ENCODE data around the gene CYTH1.
A peak's percentile ranks its signal among the peaks of the same experiment; 100 is the strongest.

The CYTH1 gene

DNA sequence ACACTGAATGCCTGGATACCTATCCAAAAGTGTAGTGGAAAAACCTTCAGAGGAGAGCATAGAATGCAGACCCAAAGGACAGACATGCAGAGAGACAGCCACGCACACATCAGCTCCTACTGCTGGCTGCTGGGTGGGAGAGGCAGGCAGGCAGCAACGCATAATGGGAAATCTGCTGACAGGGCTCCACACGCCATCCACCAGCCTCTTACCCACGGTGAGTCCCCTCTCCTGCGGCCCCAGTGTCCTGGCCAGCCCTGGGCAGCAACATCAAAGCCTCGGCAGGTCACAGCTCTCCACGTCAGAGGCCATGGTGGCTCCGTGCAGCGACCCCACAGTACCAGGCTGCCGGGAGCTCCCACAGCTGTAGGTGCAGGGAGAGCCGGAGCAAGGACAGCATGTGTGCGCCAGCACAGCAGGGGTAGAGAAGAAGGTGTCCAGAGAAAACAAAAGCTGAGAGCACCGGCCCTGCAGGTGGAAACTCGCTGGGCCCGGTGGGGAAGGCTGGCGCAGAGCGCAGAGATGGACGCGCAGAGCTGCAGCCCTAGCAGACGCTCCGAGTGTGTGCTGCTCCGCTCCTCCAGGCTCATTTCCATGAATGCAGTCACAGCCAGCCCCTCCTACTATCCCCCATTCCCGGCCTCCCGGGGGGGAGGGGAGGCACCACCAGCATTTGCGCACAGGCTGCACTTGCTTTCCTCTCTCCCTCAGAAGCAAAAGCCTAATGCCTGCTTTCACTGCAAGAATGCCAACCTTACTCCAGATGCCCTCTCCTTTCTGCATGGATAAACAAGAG is 58.9 kb downstream of the CYTH1 start (continued):
- no peak for TF ChIP-seq ZNF24 (tag by site-specific recombination; IDR thresholded peaks at IDR 0.05)
- TF ChIP-seq SALL2 (tag by site-specific recombination; IDR thresholded peaks at IDR 0.05; ENCODE audit: borderline replicate concordance): no peak
- TF ChIP-seq ZNF792 (tag by site-specific recombination; IDR thresholded peaks at IDR 0.05): no peak
- no peak for TF ChIP-seq ZNF776 (tag by site-specific recombination; IDR thresholded peaks at IDR 0.05; ENCODE audit: borderline replicate concordance)
- no peak for TF ChIP-seq SETDB1 (IDR thresholded peaks at IDR 0.05; ENCODE audit: insufficient read length, low read length)
- no peak for TF ChIP-seq ZNF214 (tag by site-specific recombination; IDR thresholded peaks at IDR 0.05; ENCODE audit: borderline replicate concordance)
- TF ChIP-seq, protein P1, sequence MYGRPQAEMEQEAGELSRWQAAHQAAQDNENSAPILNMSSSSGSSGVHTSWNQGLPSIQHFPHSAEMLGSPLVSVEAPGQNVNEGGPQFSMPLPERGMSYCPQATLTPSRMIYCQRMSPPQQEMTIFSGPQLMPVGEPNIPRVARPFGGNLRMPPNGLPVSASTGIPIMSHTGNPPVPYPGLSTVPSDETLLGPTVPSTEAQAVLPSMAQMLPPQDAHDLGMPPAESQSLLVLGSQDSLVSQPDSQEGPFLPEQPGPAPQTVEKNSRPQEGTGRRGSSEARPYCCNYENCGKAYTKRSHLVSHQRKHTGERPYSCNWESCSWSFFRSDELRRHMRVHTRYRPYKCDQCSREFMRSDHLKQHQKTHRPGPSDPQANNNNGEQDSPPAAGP (tag by site-specific recombination; IDR thresholded peaks at IDR 0.05): no peak
- TF ChIP-seq, protein P2, sequence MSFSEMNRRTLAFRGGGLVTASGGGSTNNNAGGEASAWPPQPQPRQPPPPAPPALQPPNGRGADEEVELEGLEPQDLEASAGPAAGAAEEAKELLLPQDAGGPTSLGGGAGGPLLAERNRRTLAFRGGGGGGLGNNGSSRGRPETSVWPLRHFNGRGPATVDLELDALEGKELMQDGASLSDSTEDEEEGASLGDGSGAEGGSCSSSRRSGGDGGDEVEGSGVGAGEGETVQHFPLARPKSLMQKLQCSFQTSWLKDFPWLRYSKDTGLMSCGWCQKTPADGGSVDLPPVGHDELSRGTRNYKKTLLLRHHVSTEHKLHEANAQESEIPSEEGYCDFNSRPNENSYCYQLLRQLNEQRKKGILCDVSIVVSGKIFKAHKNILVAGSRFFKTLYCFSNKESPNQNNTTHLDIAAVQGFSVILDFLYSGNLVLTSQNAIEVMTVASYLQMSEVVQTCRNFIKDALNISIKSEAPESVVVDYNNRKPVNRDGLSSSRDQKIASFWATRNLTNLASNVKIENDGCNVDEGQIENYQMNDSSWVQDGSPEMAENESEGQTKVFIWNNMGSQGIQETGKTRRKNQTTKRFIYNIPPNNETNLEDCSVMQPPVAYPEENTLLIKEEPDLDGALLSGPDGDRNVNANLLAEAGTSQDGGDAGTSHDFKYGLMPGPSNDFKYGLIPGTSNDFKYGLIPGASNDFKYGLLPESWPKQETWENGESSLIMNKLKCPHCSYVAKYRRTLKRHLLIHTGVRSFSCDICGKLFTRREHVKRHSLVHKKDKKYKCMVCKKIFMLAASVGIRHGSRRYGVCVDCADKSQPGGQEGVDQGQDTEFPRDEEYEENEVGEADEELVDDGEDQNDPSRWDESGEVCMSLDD (tag by site-specific recombination; IDR thresholded peaks at IDR 0.05): no peak
- TF ChIP-seq ZNF23 (tag by site-specific recombination; IDR thresholded peaks at IDR 0.05; ENCODE audit: borderline replicate concordance): no peak
- no peak for TF ChIP-seq ZNF624 (tag by site-specific recombination; IDR thresholded peaks at IDR 0.05)
- 0 out of 2 replicates have a peak, but pooled peaks have one; percentile 26 for TF ChIP-seq ZEB2 (tag by site-specific recombination; IDR thresholded peaks at IDR 0.05)
- peak; percentile 94 for TF ChIP-seq ZBTB17 (tag by site-specific recombination; IDR thresholded peaks at IDR 0.05)
- TF ChIP-seq ZNF626 (tag by site-specific recombination; IDR thresholded peaks at IDR 0.05): no peak
- TF ChIP-seq, protein P3, sequence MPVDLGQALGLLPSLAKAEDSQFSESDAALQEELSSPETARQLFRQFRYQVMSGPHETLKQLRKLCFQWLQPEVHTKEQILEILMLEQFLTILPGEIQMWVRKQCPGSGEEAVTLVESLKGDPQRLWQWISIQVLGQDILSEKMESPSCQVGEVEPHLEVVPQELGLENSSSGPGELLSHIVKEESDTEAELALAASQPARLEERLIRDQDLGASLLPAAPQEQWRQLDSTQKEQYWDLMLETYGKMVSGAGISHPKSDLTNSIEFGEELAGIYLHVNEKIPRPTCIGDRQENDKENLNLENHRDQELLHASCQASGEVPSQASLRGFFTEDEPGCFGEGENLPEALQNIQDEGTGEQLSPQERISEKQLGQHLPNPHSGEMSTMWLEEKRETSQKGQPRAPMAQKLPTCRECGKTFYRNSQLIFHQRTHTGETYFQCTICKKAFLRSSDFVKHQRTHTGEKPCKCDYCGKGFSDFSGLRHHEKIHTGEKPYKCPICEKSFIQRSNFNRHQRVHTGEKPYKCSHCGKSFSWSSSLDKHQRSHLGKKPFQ (tag by site-specific recombination; IDR thresholded peaks at IDR 0.05): no peak
- TF ChIP-seq, protein P4, sequence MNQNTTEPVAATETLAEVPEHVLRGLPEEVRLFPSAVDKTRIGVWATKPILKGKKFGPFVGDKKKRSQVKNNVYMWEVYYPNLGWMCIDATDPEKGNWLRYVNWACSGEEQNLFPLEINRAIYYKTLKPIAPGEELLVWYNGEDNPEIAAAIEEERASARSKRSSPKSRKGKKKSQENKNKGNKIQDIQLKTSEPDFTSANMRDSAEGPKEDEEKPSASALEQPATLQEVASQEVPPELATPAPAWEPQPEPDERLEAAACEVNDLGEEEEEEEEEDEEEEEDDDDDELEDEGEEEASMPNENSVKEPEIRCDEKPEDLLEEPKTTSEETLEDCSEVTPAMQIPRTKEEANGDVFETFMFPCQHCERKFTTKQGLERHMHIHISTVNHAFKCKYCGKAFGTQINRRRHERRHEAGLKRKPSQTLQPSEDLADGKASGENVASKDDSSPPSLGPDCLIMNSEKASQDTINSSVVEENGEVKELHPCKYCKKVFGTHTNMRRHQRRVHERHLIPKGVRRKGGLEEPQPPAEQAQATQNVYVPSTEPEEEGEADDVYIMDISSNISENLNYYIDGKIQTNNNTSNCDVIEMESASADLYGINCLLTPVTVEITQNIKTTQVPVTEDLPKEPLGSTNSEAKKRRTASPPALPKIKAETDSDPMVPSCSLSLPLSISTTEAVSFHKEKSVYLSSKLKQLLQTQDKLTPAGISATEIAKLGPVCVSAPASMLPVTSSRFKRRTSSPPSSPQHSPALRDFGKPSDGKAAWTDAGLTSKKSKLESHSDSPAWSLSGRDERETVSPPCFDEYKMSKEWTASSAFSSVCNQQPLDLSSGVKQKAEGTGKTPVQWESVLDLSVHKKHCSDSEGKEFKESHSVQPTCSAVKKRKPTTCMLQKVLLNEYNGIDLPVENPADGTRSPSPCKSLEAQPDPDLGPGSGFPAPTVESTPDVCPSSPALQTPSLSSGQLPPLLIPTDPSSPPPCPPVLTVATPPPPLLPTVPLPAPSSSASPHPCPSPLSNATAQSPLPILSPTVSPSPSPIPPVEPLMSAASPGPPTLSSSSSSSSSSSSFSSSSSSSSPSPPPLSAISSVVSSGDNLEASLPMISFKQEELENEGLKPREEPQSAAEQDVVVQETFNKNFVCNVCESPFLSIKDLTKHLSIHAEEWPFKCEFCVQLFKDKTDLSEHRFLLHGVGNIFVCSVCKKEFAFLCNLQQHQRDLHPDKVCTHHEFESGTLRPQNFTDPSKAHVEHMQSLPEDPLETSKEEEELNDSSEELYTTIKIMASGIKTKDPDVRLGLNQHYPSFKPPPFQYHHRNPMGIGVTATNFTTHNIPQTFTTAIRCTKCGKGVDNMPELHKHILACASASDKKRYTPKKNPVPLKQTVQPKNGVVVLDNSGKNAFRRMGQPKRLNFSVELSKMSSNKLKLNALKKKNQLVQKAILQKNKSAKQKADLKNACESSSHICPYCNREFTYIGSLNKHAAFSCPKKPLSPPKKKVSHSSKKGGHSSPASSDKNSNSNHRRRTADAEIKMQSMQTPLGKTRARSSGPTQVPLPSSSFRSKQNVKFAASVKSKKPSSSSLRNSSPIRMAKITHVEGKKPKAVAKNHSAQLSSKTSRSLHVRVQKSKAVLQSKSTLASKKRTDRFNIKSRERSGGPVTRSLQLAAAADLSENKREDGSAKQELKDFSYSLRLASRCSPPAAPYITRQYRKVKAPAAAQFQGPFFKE (tag by site-specific recombination; IDR thresholded peaks at IDR 0.05; ENCODE audit: borderline replicate concordance): no peak
- no peak for TF ChIP-seq ZBTB8A (tag by site-specific recombination; IDR thresholded peaks at IDR 0.05)
- peak; percentile 92 for TF ChIP-seq ZNF610 (tag by site-specific recombination; IDR thresholded peaks at IDR 0.05; ENCODE audit: borderline replicate concordance)
- TF ChIP-seq, protein P5, sequence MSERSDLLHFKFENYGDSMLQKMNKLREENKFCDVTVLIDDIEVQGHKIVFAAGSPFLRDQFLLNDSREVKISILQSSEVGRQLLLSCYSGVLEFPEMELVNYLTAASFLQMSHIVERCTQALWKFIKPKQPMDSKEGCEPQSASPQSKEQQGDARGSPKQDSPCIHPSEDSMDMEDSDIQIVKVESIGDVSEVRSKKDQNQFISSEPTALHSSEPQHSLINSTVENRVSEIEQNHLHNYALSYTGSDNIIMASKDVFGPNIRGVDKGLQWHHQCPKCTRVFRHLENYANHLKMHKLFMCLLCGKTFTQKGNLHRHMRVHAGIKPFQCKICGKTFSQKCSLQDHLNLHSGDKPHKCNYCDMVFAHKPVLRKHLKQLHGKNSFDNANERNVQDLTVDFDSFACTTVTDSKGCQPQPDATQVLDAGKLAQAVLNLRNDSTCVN (tag by site-specific recombination; optimal IDR thresholded peaks at IDR 0.05): no peak
- TF ChIP-seq GFI1B (tag by site-specific recombination; IDR thresholded peaks at IDR 0.05): no peak
- TF ChIP-seq ZNF629 (tag by site-specific recombination; IDR thresholded peaks at IDR 0.05): 0 out of 2 replicates have a peak, but pooled peaks have one; percentile 33
- no peak for TF ChIP-seq MYNN (tag by site-specific recombination; IDR thresholded peaks at IDR 0.05; ENCODE audit: borderline replicate concordance)
- TF ChIP-seq ZNF335 (tag by site-specific recombination; conservative IDR thresholded peaks at IDR 0.05): no peak; the same call in 1 of the 2 replicates
- no peak for TF ChIP-seq ZNF473 (tag by site-specific recombination; IDR thresholded peaks at IDR 0.05)
- no peak for TF ChIP-seq ZNF707 (tag by site-specific recombination; IDR thresholded peaks at IDR 0.05)
- TF ChIP-seq, protein P6, sequence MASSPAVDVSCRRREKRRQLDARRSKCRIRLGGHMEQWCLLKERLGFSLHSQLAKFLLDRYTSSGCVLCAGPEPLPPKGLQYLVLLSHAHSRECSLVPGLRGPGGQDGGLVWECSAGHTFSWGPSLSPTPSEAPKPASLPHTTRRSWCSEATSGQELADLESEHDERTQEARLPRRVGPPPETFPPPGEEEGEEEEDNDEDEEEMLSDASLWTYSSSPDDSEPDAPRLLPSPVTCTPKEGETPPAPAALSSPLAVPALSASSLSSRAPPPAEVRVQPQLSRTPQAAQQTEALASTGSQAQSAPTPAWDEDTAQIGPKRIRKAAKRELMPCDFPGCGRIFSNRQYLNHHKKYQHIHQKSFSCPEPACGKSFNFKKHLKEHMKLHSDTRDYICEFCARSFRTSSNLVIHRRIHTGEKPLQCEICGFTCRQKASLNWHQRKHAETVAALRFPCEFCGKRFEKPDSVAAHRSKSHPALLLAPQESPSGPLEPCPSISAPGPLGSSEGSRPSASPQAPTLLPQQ (tag by site-specific recombination; IDR thresholded peaks at IDR 0.05): no peak

Data from HEK293 (cell line).